ENCODE measurements around the gene ACTR3C. TPM values are rescaled to one million over a fixed set of nuclear protein-coding genes. Genes with fewer than 3 reads are reported as not detected.
A peak's percentile ranks its signal among the peaks of the same experiment; 100 is the strongest.

Gene ACTR3C
- total and polyA plus RNA-seq, 4 experiments from 2014 or later = 3.6 to 17.8 (median 10.8) TPM

GRCh38 chr7:150330211-150330885 lies 7.0 kb upstream of the ACTR3C start:
- Mint-ChIP-seq H3K27ac (no peak overlapping the region), H3K27me3 (no peaks in the 10 kb centered on the region), H3K9me3 (no peaks in the 10 kb centered on the region), H3K4me1 (peaks cover 1 to 5% (median 3%) of the 10 kb centered on the region in 4 donors), H3K36me3 (peaks cover 32 to 39% of the 10 kb centered on the region in 2 donors), H3K4me3 (no peak overlapping the region)
- intact Hi-C loops (cut with micrococcal nuclease) = no loop called here
- DNase-seq = no peak
- Histone ChIP-seq H3K9me3 (ENCODE audit: control insufficient read depth in 1 of 2, low read length in 2 of 2) (no peaks in the 10 kb centered on the region), H3K36me3 (ENCODE audit: insufficient read depth, low read length) (peaks cover 24% of the 10 kb centered on the region), H3K27me3 (ENCODE audit: insufficient read depth, low read length) (no peaks in the 10 kb centered on the region), H3K27ac (ENCODE audit: low read depth, low read length) (no peak overlapping the region), H3K4me3 (ENCODE audit: low read length in 2 of 2) (no peak overlapping the region), H3K4me1 (ENCODE audit: insufficient read depth, low read length) (no peaks in the 10 kb centered on the region)
- ChIA-PET POLR2A (ENCODE audit: partially characterized antibody) (no interaction called here), CTCF (ENCODE audit: partially characterized antibody) (no interaction called here)

- peaks cover 24% of the 10 kb centered on the region for H3K36me3 ChIP-seq (ENCODE audit: insufficient read depth, low read length)
- Mint-ChIP-seq H3K36me3 (peaks cover 32 to 39% of the 10 kb centered on the region in 2 donors), H3K27ac (peak overlapping the region in 1 of 7 donors; percentile 42), H3K9me3 (no peaks in the 10 kb centered on the region), H3K27me3 (no peaks in the 10 kb centered on the region), H3K4me1 (peaks cover 8 to 14% (median 9%) of the 10 kb centered on the region in 4 donors), H3K4me3 (no peak overlapping the region)
- no peak overlapping the region for H3K27ac ChIP-seq (ENCODE audit: low read depth, low read length)
- peaks cover 7% of the 10 kb centered on the region for H3K4me1 ChIP-seq (ENCODE audit: insufficient read depth, low read length)
- intact Hi-C loops (cut with micrococcal nuclease) = no loop called here
- no peaks in the 10 kb centered on the region for H3K27me3 ChIP-seq (ENCODE audit: insufficient read depth, low read length)
- H3K4me3 ChIP-seq (ENCODE audit: low read length in 2 of 2) = no peak overlapping the region
- no peaks in the 10 kb centered on the region for H3K9me3 ChIP-seq (ENCODE audit: control insufficient read depth in 1 of 2, low read length in 2 of 2)
- POLR2A ChIA-PET (ENCODE audit: partially characterized antibody) = no interaction called here
- CTCF ChIA-PET (ENCODE audit: partially characterized antibody) = no interaction called here
- DNase-seq = no peak
Observed at GRCh38 chr7:150329331-150330120, 6.2 kb upstream of the ACTR3C start.

- no peaks in the 10 kb centered on the region for H3K27me3 Mint-ChIP-seq
- Histone ChIP-seq H3K4me3 (ENCODE audit: low read length in 2 of 2) (no peak overlapping the region), H3K9me3 (ENCODE audit: control insufficient read depth in 1 of 2, low read length in 2 of 2) (no peaks in the 10 kb centered on the region), H3K4me1 (ENCODE audit: insufficient read depth, low read length) (peaks cover 20% of the 10 kb centered on the region), H3K27me3 (ENCODE audit: insufficient read depth, low read length) (no peaks in the 10 kb centered on the region), H3K27ac (ENCODE audit: low read depth, low read length) (no peak overlapping the region), H3K36me3 (ENCODE audit: insufficient read depth, low read length) (peaks cover 24% of the 10 kb centered on the region)
- H3K36me3 Mint-ChIP-seq = peaks cover 39 to 40% of the 10 kb centered on the region in 2 donors
- no peak for DNase-seq
- intact Hi-C loops (cut with micrococcal nuclease) = no loop called here
- no peaks in the 10 kb centered on the region for H3K9me3 Mint-ChIP-seq
- H3K4me3 Mint-ChIP-seq = no peak overlapping the region
- H3K4me1 Mint-ChIP-seq = peaks cover 20 to 32% (median 23%) of the 10 kb centered on the region in 4 donors
- ChIA-PET CTCF (ENCODE audit: partially characterized antibody) (no interaction called here), POLR2A (ENCODE audit: partially characterized antibody) (no interaction called here)
- H3K27ac Mint-ChIP-seq = peak overlapping the region in 1 of 7 donors; percentile 29
Observed at GRCh38 chr7:150327308-150327707, 4.0 kb upstream of the ACTR3C start.

- Histone ChIP-seq H3K27me3 (ENCODE audit: insufficient read depth, low read length) (no peaks in the 10 kb centered on the region), H3K36me3 (ENCODE audit: insufficient read depth, low read length) (peaks cover 24% of the 10 kb centered on the region), H3K4me1 (ENCODE audit: insufficient read depth, low read length) (peaks cover 25% of the 10 kb centered on the region), H3K9me3 (ENCODE audit: control insufficient read depth in 1 of 2, low read length in 2 of 2) (no peaks in the 10 kb centered on the region), H3K4me3 (ENCODE audit: low read length in 2 of 2) (no peak overlapping the region), H3K27ac (ENCODE audit: low read depth, low read length) (no peak overlapping the region)
- H3K4me3 Mint-ChIP-seq = no peak overlapping the region
- intact Hi-C loops (cut with micrococcal nuclease) = no loop called here
- no peaks in the 10 kb centered on the region for H3K27me3 Mint-ChIP-seq
- no peaks in the 10 kb centered on the region for H3K9me3 Mint-ChIP-seq
- peaks cover 39 to 40% of the 10 kb centered on the region in 2 donors for H3K36me3 Mint-ChIP-seq
- ChIA-PET CTCF (ENCODE audit: partially characterized antibody) (no interaction called here), POLR2A (ENCODE audit: partially characterized antibody) (no interaction called here)
- H3K4me1 Mint-ChIP-seq = peaks cover 25 to 37% (median 29%) of the 10 kb centered on the region in 4 donors
- no peak overlapping the region for H3K27ac Mint-ChIP-seq
- DNase-seq = no peak
Observed at GRCh38 chr7:150326657-150327268, 3.4 kb upstream of the ACTR3C start.

- peak overlapping the region in 2 of 7 donors; percentile 10 to 72 for H3K27ac Mint-ChIP-seq
- no peak overlapping the region for H3K27ac ChIP-seq (ENCODE audit: low read depth, low read length)
- peaks cover 31 to 45% (median 35%) of the 10 kb centered on the region in 4 donors for H3K4me1 Mint-ChIP-seq
- H3K4me3 ChIP-seq (ENCODE audit: low read length in 2 of 2) = no peak overlapping the region
- H3K36me3 ChIP-seq (ENCODE audit: insufficient read depth, low read length) = peaks cover 24% of the 10 kb centered on the region
- H3K9me3 Mint-ChIP-seq = peaks cover 0 to 1% (median 0%) of the 10 kb centered on the region in 8 donors
- H3K36me3 Mint-ChIP-seq = peaks cover 33 to 37% of the 10 kb centered on the region in 2 donors
- no peaks in the 10 kb centered on the region for H3K27me3 ChIP-seq (ENCODE audit: insufficient read depth, low read length)
- CTCF ChIA-PET (ENCODE audit: partially characterized antibody) = no interaction called here
- no peaks in the 10 kb centered on the region for H3K9me3 ChIP-seq (ENCODE audit: control insufficient read depth in 1 of 2, low read length in 2 of 2)
- no peak for DNase-seq
- H3K27me3 Mint-ChIP-seq = no peaks in the 10 kb centered on the region
- H3K4me1 ChIP-seq (ENCODE audit: insufficient read depth, low read length) = peaks cover 32% of the 10 kb centered on the region
- POLR2A ChIA-PET (ENCODE audit: partially characterized antibody) = interaction anchor here (1.4 kb wide), 1 partner anchor 30 kb away, joined by 4 read pairs; no protein-coding TSS in a partner anchor
- H3K4me3 Mint-ChIP-seq = peak overlapping the region in 1 of 8 donors; percentile 49
- intact Hi-C loops (cut with micrococcal nuclease) = no loop called here
Observed at GRCh38 chr7:150325901-150326300, 2.6 kb upstream of the ACTR3C start.

GRCh38 chr7:150325110-150325611 lies 1.8 kb upstream of the ACTR3C start:
- peaks cover 0 to 1% (median 0%) of the 10 kb centered on the region in 8 donors for H3K9me3 Mint-ChIP-seq
- intact Hi-C loops (cut with micrococcal nuclease) = no loop called here
- no peaks in the 10 kb centered on the region for H3K27me3 ChIP-seq (ENCODE audit: insufficient read depth, low read length)
- no peaks in the 10 kb centered on the region for H3K27me3 Mint-ChIP-seq
- peaks cover 38% of the 10 kb centered on the region for H3K4me1 ChIP-seq (ENCODE audit: insufficient read depth, low read length)
- DNase-seq = no peak
- H3K4me1 Mint-ChIP-seq = peaks cover 31 to 47% (median 38%) of the 10 kb centered on the region in 4 donors
- peak overlapping the region in 5 of 7 donors; percentile 25 to 98 (median 84) for H3K27ac Mint-ChIP-seq
- no peaks in the 10 kb centered on the region for H3K9me3 ChIP-seq (ENCODE audit: control insufficient read depth in 1 of 2, low read length in 2 of 2)
- H3K36me3 Mint-ChIP-seq = peaks cover 29 to 37% of the 10 kb centered on the region in 2 donors
- peaks cover 24% of the 10 kb centered on the region for H3K36me3 ChIP-seq (ENCODE audit: insufficient read depth, low read length)
- ChIA-PET CTCF (ENCODE audit: partially characterized antibody) (no interaction called here), POLR2A (ENCODE audit: partially characterized antibody) (interaction anchor here (1.4 kb wide), 1 partner anchor 31 kb away, joined by 4 read pairs; no protein-coding TSS in a partner anchor)
- no peak overlapping the region for H3K27ac ChIP-seq (ENCODE audit: low read depth, low read length)
- H3K4me3 Mint-ChIP-seq = peak overlapping the region; percentile 90 to 99 (median 98)
- H3K4me3 ChIP-seq (ENCODE audit: low read length in 2 of 2) = no peak overlapping the region
